Measurements from ENCODE around the gene ZMAT5.

ZMAT5 gene

DNA sequence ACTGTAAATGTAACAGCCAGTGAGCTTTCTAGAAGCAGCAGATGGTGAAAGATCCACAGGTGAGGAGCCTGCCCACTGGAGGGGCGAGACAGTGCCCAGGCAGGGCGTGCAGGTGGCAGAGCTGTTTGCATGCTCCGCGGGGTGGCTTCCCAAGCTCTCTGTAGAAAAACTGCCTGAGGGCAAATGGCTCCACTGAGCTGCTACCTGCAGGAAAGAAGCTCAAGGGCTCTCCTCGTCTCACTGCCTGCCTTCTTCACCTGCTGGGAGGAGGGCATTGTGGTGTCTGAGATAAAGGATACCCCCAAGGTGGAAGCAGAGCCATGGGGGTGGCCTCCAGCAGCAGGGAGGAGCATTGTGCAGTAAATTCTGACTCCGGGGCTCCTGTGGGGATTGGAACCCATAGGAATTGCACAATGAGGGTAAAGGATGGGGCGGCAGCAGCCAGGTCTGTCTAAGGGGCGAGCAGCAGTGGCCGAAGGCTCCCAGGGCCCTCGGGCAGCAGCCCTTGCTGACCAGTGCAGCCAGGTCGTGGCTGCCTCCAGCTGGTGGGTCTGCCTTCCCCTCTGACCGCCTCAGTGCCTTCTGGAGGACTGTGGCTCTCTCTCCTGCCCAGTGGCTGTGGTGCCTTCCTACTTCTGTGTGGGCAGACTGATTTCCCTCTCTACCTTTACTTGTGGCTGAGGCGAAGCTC lies 75.0 kb downstream of the ZMAT5 start:
- DNase-seq (ENCODE audit: low read depth), result no peak
- H3K36me3 ChIP-seq (ENCODE audit: control insufficient read depth, insufficient read depth, low read length, severe bottlenecking), result peaks cover 41% of the 10 kb centered on the region
- H3K9me3 ChIP-seq (ENCODE audit: control insufficient read depth, low read length), result no peaks in the 10 kb centered on the region
- no peak overlapping the region for H3K4me3 ChIP-seq (ENCODE audit: low read length)
- peaks cover 28% of the 10 kb centered on the region for H3K4me1 ChIP-seq (ENCODE audit: control insufficient read depth, insufficient read depth, low read length)
- no peaks in the 10 kb centered on the region for H3K27me3 ChIP-seq (replicated peaks; ENCODE audit: control insufficient read depth, insufficient read depth, low read length)
- H3K9ac ChIP-seq (ENCODE audit: low read length), result no peak overlapping the region

- no peaks in the 10 kb centered on the region for H3K27me3 ChIP-seq (replicated peaks; ENCODE audit: control insufficient read depth, insufficient read depth, low read length)
- H3K9me3 ChIP-seq (ENCODE audit: control insufficient read depth, low read length), result no peaks in the 10 kb centered on the region
- peak; percentile 56 for DNase-seq (ENCODE audit: low read depth)
- no peak overlapping the region for H3K9ac ChIP-seq (ENCODE audit: low read length)
- H3K36me3 ChIP-seq (ENCODE audit: control insufficient read depth, insufficient read depth, low read length, severe bottlenecking), result peaks cover 35% of the 10 kb centered on the region
- peaks cover 28% of the 10 kb centered on the region for H3K4me1 ChIP-seq (ENCODE audit: control insufficient read depth, insufficient read depth, low read length)
- no peak overlapping the region for H3K4me3 ChIP-seq (ENCODE audit: low read length)
Observed at GRCh38 chr22:29690476-29690875, 76.3 kb downstream of the ZMAT5 start.

DNA sequence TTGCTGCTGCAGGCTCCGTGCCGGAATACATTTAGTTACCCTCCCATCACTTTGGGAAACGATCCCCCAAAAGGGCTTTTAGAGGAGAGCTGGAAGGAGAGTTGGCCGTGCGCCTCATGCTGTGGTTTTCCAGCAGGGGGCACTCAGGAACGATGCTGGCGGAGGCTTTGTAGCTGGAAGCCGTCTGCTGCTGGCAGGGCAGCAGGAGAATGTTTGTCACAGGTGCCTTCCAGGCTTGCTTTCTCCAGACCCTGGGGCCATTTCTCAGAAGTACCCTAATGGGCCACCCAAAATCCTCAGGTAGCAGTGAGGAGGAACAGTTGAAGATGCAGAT lies 77.0 kb downstream of the ZMAT5 start:
- H3K27me3 ChIP-seq (replicated peaks; ENCODE audit: control insufficient read depth, insufficient read depth, low read length), result no peaks in the 10 kb centered on the region
- H3K4me3 ChIP-seq (ENCODE audit: low read length), result no peak overlapping the region
- peaks cover 28% of the 10 kb centered on the region for H3K36me3 ChIP-seq (ENCODE audit: control insufficient read depth, insufficient read depth, low read length, severe bottlenecking)
- H3K9me3 ChIP-seq (ENCODE audit: control insufficient read depth, low read length), result no peaks in the 10 kb centered on the region
- H3K9ac ChIP-seq (ENCODE audit: low read length), result no peak overlapping the region
- peaks cover 28% of the 10 kb centered on the region for H3K4me1 ChIP-seq (ENCODE audit: control insufficient read depth, insufficient read depth, low read length)
- peak; percentile 64 for DNase-seq (ENCODE audit: low read depth)

DNA sequence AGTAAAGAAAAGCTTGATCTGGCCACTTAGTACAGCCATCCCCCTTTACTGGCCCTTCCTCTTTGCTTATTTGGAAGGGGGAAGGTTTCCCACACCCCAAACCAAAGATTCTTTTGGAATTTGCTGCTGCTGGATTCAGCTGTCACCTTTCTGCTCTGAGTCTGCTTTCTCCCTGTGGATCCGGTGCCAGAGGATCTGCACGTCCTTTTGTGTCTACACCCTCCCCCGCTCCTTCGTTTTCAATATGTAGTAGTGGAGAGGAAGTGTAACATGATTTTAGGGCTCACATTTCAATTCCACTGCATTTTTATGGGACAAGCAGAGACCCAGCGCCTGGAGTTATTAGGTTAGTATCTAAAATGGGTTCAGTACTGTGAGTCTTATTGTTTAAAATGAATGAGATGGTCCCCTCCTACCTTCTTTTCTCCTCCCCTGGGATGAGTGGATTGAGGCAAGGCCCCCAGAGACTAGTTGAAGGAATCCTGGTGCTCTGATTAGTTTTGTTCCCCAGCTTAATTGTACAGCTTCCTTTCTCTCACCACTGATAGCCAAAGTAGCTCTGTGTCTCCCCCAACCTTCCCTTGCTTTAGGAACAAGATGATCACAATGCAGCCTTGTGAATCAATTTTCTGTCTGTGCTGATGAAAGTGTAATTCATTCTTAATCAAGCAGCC lies 77.5 kb downstream of the ZMAT5 start:
- no peak overlapping the region for H3K4me3 ChIP-seq (ENCODE audit: low read length)
- no peak overlapping the region for H3K9ac ChIP-seq (ENCODE audit: low read length)
- H3K4me1 ChIP-seq (ENCODE audit: control insufficient read depth, insufficient read depth, low read length), result peaks cover 28% of the 10 kb centered on the region
- H3K36me3 ChIP-seq (ENCODE audit: control insufficient read depth, insufficient read depth, low read length, severe bottlenecking), result peaks cover 28% of the 10 kb centered on the region
- DNase-seq (ENCODE audit: low read depth), result no peak
- H3K27me3 ChIP-seq (replicated peaks; ENCODE audit: control insufficient read depth, insufficient read depth, low read length), result no peaks in the 10 kb centered on the region
- H3K9me3 ChIP-seq (ENCODE audit: control insufficient read depth, low read length), result no peaks in the 10 kb centered on the region

- DNase-seq (ENCODE audit: low read depth), result no peak
- H3K9me3 ChIP-seq (ENCODE audit: control insufficient read depth, low read length), result no peaks in the 10 kb centered on the region
- no peak overlapping the region for H3K4me3 ChIP-seq (ENCODE audit: low read length)
- H3K9ac ChIP-seq (ENCODE audit: low read length), result no peak overlapping the region
- no peaks in the 10 kb centered on the region for H3K4me1 ChIP-seq (ENCODE audit: control insufficient read depth, insufficient read depth, low read length)
- H3K36me3 ChIP-seq (ENCODE audit: control insufficient read depth, insufficient read depth, low read length, severe bottlenecking), result peaks cover 60% of the 10 kb centered on the region
- H3K27me3 ChIP-seq (replicated peaks; ENCODE audit: control insufficient read depth, insufficient read depth, low read length), result no peaks in the 10 kb centered on the region
Observed at GRCh38 chr22:29684244-29684643, 82.6 kb downstream of the ZMAT5 start.

DNA sequence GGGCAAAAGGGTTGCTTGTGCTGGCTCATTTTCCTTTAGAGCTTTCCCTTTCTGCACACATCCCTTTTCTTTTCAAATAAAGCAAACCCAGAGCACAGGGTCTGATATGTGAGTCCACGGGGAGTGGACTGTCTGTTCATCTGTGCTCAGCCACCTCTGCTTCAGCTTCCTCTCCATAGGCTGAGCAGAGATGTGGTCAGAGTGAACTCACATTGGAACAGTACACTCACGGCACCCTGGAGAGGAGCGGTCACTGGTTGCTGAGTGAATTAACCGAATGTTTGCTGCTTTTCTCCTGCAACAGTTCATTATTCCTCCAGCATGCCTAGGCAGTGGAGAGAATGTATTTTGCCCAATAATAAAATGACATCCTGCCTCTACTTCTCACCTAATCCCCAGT lies 83.3 kb downstream of the ZMAT5 start:
- DNase-seq (ENCODE audit: low read depth), result no peak
- Histone ChIP-seq H3K27me3 (replicated peaks; ENCODE audit: control insufficient read depth, insufficient read depth, low read length) (no peaks in the 10 kb centered on the region), H3K9me3 (ENCODE audit: control insufficient read depth, low read length) (no peaks in the 10 kb centered on the region), H3K36me3 (ENCODE audit: control insufficient read depth, insufficient read depth, low read length, severe bottlenecking) (peaks cover 67% of the 10 kb centered on the region), H3K4me3 (ENCODE audit: low read length) (no peak overlapping the region), H3K9ac (ENCODE audit: low read length) (no peak overlapping the region), H3K4me1 (ENCODE audit: control insufficient read depth, insufficient read depth, low read length) (no peaks in the 10 kb centered on the region)

All from adipocyte (in vitro differentiated cells).